HepG2 (cell line): ENCODE results near the gene TMEM107. TPM values are rescaled to one million over a fixed set of nuclear protein-coding genes. Genes with fewer than 3 reads are reported as not detected.

ENCODE experiments used
- AKAP8 ChIP-seq: sonication (generic); formaldehyde crosslinking; IDR thresholded peaks from 2 replicates; pipeline ENCODE4 v1.5.1; 2020; ENCODE audit warnings: mild to moderate bottlenecking, missing genetic modification reagents
- ARID2 ChIP-seq: sonication (generic); formaldehyde crosslinking; IDR thresholded peaks from 2 replicates; pipeline ENCODE4 v1.8.1; 2022; ENCODE audit warnings: mild to moderate bottlenecking, missing genetic modification reagents, borderline replicate concordance
- CHD2 ChIP-seq: IDR thresholded peaks from 2 replicates; pipeline ENCODE4 v1.6.1; 2011; ENCODE audit warnings: low read depth, low read length, improper control_type of control experiment
- FOSL2 ChIP-seq: sonication (generic); formaldehyde crosslinking; IDR thresholded peaks from 2 replicates; pipeline ENCODE4 v1.4.0; 2020; ENCODE audit warnings: missing genetic modification reagents
- HNRNPUL1 ChIP-seq: fragments of 200-400 bp; formaldehyde crosslinking; IDR thresholded peaks from 2 replicates; pipeline ENCODE4 v1.6.1; 2017; ENCODE audit warnings: low read depth, mild to moderate bottlenecking, low read length, moderate library complexity
- MTF1 ChIP-seq: sonication (generic); formaldehyde crosslinking; IDR thresholded peaks from 2 replicates; pipeline ENCODE4 v1.5.0; 2020; ENCODE audit warnings: missing genetic modification reagents
- NR2F6 ChIP-seq, 2 experiments: IDR thresholded peaks; 2 replicates each; pipeline ENCODE4 v1.6.1; 2016; ENCODE audit warnings: antibody characterized with exemption in 1 of 2, mild to moderate bottlenecking in 1 of 2
- ONECUT2 ChIP-seq: sonication (generic); formaldehyde crosslinking; IDR thresholded peaks from 2 replicates; pipeline ENCODE4 v1.4.0; 2020; ENCODE audit warnings: missing genetic modification reagents
- PTBP1 ChIP-seq: fragments of 200-400 bp; formaldehyde crosslinking; IDR thresholded peaks from 2 replicates; pipeline ENCODE4 v1.6.1; 2018; ENCODE audit warnings: low read length, low read depth; ENCODE audit not compliant: poor library complexity, severe bottlenecking
- RCOR2 ChIP-seq: IDR thresholded peaks from 2 replicates; pipeline ENCODE4 v1.6.1; 2016; ENCODE audit warnings: missing biosample characterization, missing genetic modification reagents
- SATB2 ChIP-seq: sonication (generic); formaldehyde crosslinking; IDR thresholded peaks from 2 replicates; pipeline ENCODE4 v1.5.0; 2020; ENCODE audit warnings: missing genetic modification reagents
- YEATS2 ChIP-seq: sonication (generic); formaldehyde crosslinking; IDR thresholded peaks from 2 replicates; pipeline ENCODE4 v1.4.0; 2020; ENCODE audit warnings: missing genetic modification reagents, borderline replicate concordance
- ZNF124 ChIP-seq: sonication (generic); formaldehyde crosslinking; IDR thresholded peaks from 2 replicates; pipeline ENCODE4 v1.4.0; 2020; ENCODE audit warnings: missing genetic modification reagents
- ZNF331 ChIP-seq: sonication (generic); formaldehyde crosslinking; IDR thresholded peaks from 2 replicates; pipeline ENCODE4 v1.4.0; 2020; ENCODE audit warnings: missing genetic modification reagents
- ZNF841 ChIP-seq: sonication (generic); formaldehyde crosslinking; IDR thresholded peaks from 2 replicates; pipeline ENCODE4 v1.8.1; 2023; ENCODE audit warnings: missing genetic modification reagents, borderline replicate concordance
- ZNF878 ChIP-seq: sonication (generic); formaldehyde crosslinking; IDR thresholded peaks from 2 replicates; pipeline ENCODE4 v1.8.1; 2023; ENCODE audit warnings: mild to moderate bottlenecking, missing genetic modification reagents, moderate library complexity
- polyA plus RNA-seq, 8 experiments: library from polyadenylated mRNA; depleted of rRNA in 3 of 8; stranded (reverse) in 7 of 8; unstranded in 1 of 8; fragments of >200 nt; fragmentation: Illumina TruSeq in 4 of 8; extraction: Trizol in 4 of 8; gene quantifications; 2 replicates each; pipeline versions ENCODE4 v1.2.1 to v1.2.3, GENCODE V29; 2011 to 2016; ENCODE audit warnings: low read depth in 4 of 8, missing spikeins in 1 of 8, mixed read lengths in 1 of 8; ENCODE audit not compliant: insufficient read depth in 1 of 8
- total RNA-seq, 5 experiments: library from RNA; depleted of rRNA; stranded (reverse); fragments of >200 nt; fragmentation: Illumina TruSeq; extraction: Trizol; gene quantifications; 2 replicates each; pipeline ENCODE4 v1.2.3, GENCODE V29; 2016; ENCODE audit warnings: low read depth in 1 of 5
- TF ChIP-seq, protein P1 (sequence below): IDR thresholded peaks from 2 replicates; pipeline ENCODE4 v1.6.1; 2016; ENCODE audit warnings: missing biosample characterization, missing genetic modification reagents, low read depth
- TF ChIP-seq, protein P2 (sequence below): sonication (generic); formaldehyde crosslinking; IDR thresholded peaks from 2 replicates; pipeline ENCODE4 v1.8.0; 2022; ENCODE audit warnings: missing genetic modification reagents, mild to moderate bottlenecking, borderline replicate concordance
- TF ChIP-seq, protein P3 (sequence below): sonication (generic); formaldehyde crosslinking; conservative IDR thresholded peaks from 2 replicates; pipeline ENCODE4 v1.8.0; 2022; ENCODE audit warnings: mild to moderate bottlenecking, moderate library complexity, missing genetic modification reagents
- TF ChIP-seq, protein P4 (sequence below), 2 experiments: IDR thresholded peaks; 2 replicates each; pipeline ENCODE4 v1.6.1; 2011 to 2012; ENCODE audit warnings: low read length in 2 of 2, borderline replicate concordance in 1 of 2, low read depth in 1 of 2, mild to moderate bottlenecking in 1 of 2, moderate library complexity in 1 of 2

Gene TMEM107
- total and polyA plus RNA-seq, 2 of the 13 experiments (the other 11 are each of a cell fraction or from before 2014, with no cell fraction given), result 7.2 to 15.3 TPM

DNA sequence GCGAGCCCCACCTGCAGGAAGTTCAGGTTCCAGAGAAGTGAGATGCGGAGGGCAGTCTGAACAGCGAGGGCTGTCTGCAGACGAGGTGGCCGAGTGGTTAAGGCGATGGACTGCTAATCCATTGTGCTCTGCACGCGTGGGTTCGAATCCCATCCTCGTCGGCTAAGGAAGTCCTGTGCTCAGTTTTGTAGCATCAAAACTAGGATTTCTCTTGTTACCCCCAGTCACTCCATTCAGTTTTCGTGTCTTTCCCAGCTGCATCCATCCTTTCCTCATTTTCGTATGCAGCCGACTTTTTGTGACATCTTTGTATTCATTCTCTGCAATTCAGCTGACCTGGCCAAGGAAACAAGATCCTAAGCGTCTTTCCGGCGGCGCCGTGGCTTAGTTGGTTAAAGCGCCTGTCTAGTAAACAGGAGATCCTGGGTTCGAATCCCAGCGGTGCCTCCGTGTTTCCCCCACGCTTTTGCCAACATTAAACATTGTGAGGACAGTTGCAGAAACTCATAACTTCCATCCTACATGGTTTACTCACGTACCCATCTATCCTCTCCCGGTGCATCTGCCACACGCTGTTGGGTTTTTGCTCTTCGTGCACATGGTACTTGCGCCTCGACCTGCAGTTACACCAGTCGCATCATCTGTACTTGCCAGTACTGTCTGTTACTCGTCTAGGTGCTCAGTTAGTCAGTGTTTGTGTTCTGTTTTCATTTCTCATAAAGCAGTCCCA is 10.8 kb upstream of the TMEM107 start (continued):
- TF ChIP-seq SATB2 (CRISPR knock-in tag) (peak; percentile 73; the same call in 1 of the 2 replicates), ONECUT2 (CRISPR knock-in tag) (0 out of 2 replicates have a peak, but pooled peaks have one; percentile 35), HNRNPUL1 (no peak), ZNF878 (CRISPR knock-in tag) (peak; percentile 60; the same call in 1 of the 2 replicates), AKAP8 (CRISPR knock-in tag) (no peak), RCOR2 (CRISPR knock-in tag) (peak; percentile 35; the same call in 1 of the 2 replicates), ZNF124 (no peak), ZNF841 (CRISPR knock-in tag) (no peak), CHD2 (no peak; the same call in 1 of the 2 replicates), ARID2 (CRISPR knock-in tag) (no peak), MTF1 (CRISPR knock-in tag) (0 out of 2 replicates have a peak, but pooled peaks have one; percentile 68), PTBP1 (no peak), YEATS2 (CRISPR knock-in tag) (peak; percentile 59; the same call in 1 of the 2 replicates), NR2F6 (IDR thresholded peaks at IDR 0.05) (no peak; the same call in 1 of the 2 replicates), NR2F6 (CRISPR knock-in tag; IDR thresholded peaks at IDR 0.05) (0 out of 2 replicates have a peak, but pooled peaks have one; percentile 8), FOSL2 (peak; percentile 46; the same call in 1 of the 2 replicates), ZNF331 (peak; percentile 70)
- TF ChIP-seq, protein P1, sequence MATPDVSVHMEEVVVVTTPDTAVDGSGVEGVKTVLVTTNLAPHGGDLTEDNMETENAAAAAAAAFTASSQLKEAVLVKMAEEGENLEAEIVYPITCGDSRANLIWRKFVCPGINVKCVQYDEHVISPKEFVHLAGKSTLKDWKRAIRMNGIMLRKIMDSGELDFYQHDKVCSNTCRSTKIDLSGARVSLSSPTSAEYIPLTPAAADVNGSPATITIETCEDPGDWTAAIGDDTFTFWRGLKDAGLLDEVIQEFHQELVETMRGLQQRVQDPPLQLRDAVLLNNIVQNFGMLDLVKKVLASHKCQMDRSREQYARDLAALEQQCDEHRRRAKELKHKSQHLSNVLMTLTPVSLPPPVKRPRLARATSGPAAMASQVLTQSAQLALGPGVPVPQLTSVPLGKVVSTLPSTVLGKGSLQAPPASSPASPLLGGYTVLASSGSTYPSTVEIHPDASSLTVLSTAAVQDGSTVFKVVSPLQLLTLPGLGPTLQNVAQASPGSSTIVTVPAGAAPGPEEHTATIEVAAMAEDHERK (CRISPR knock-in tag), result no peak
- TF ChIP-seq, protein P2, sequence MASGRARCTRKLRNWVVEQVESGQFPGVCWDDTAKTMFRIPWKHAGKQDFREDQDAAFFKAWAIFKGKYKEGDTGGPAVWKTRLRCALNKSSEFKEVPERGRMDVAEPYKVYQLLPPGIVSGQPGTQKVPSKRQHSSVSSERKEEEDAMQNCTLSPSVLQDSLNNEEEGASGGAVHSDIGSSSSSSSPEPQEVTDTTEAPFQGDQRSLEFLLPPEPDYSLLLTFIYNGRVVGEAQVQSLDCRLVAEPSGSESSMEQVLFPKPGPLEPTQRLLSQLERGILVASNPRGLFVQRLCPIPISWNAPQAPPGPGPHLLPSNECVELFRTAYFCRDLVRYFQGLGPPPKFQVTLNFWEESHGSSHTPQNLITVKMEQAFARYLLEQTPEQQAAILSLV (CRISPR knock-in tag), result peak; percentile 90; the same call in 1 of the 2 replicates
- TF ChIP-seq, protein P3, sequence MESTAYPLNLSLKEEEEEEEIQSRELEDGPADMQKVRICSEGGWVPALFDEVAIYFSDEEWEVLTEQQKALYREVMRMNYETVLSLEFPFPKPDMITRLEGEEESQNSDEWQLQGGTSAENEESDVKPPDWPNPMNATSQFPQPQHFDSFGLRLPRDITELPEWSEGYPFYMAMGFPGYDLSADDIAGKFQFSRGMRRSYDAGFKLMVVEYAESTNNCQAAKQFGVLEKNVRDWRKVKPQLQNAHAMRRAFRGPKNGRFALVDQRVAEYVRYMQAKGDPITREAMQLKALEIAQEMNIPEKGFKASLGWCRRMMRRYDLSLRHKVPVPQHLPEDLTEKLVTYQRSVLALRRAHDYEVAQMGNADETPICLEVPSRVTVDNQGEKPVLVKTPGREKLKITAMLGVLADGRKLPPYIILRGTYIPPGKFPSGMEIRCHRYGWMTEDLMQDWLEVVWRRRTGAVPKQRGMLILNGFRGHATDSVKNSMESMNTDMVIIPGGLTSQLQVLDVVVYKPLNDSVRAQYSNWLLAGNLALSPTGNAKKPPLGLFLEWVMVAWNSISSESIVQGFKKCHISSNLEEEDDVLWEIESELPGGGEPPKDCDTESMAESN (CRISPR knock-in tag), result peak; percentile 44; the same call in 1 of the 2 replicates
- TF ChIP-seq, protein P4, sequence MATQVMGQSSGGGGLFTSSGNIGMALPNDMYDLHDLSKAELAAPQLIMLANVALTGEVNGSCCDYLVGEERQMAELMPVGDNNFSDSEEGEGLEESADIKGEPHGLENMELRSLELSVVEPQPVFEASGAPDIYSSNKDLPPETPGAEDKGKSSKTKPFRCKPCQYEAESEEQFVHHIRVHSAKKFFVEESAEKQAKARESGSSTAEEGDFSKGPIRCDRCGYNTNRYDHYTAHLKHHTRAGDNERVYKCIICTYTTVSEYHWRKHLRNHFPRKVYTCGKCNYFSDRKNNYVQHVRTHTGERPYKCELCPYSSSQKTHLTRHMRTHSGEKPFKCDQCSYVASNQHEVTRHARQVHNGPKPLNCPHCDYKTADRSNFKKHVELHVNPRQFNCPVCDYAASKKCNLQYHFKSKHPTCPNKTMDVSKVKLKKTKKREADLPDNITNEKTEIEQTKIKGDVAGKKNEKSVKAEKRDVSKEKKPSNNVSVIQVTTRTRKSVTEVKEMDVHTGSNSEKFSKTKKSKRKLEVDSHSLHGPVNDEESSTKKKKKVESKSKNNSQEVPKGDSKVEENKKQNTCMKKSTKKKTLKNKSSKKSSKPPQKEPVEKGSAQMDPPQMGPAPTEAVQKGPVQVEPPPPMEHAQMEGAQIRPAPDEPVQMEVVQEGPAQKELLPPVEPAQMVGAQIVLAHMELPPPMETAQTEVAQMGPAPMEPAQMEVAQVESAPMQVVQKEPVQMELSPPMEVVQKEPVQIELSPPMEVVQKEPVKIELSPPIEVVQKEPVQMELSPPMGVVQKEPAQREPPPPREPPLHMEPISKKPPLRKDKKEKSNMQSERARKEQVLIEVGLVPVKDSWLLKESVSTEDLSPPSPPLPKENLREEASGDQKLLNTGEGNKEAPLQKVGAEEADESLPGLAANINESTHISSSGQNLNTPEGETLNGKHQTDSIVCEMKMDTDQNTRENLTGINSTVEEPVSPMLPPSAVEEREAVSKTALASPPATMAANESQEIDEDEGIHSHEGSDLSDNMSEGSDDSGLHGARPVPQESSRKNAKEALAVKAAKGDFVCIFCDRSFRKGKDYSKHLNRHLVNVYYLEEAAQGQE (IDR thresholded peaks at IDR 0.05; ENCODE audit: borderline replicate concordance in 1 of 2, low read depth in 1 of 2, low read length in 2 of 2), result no peak
